Measurements from ENCODE around the gene SLC22A31.
A peak's percentile ranks its signal among the peaks of the same experiment; 100 is the strongest.

Gene SLC22A31

GRCh38 chr16:89174055-89174827, 26.1 kb downstream of the SLC22A31 start:
- peaks cover 25 to 44% (median 40%) of the 10 kb centered on the region in 5 donors for H3K27me3 ChIP-seq (ENCODE audit: control insufficient read depth in 5 of 5, insufficient read depth in 4 of 5, low read length in 5 of 5)
- H3K4me1 ChIP-seq (ENCODE audit: control insufficient read depth in 5 of 5, insufficient read depth in 5 of 5, low read length in 5 of 5) = peaks cover 0 to 14% (median 6%) of the 10 kb centered on the region in 5 donors

GRCh38 chr16:89173174-89173921, 27.0 kb downstream of the SLC22A31 start:
- no peak overlapping the region for H3K27ac ChIP-seq (ENCODE audit: low read depth, low read length)
- H3K4me1 ChIP-seq (ENCODE audit: control insufficient read depth in 5 of 5, insufficient read depth in 5 of 5, low read length in 5 of 5) = peaks cover 0 to 14% (median 6%) of the 10 kb centered on the region in 5 donors
- no peak overlapping the region for H3K4me3 ChIP-seq (ENCODE audit: low read depth in 1 of 5, low read length in 5 of 5)
- peaks cover 23 to 53% (median 44%) of the 10 kb centered on the region in 5 donors for H3K27me3 ChIP-seq (ENCODE audit: control insufficient read depth in 5 of 5, insufficient read depth in 4 of 5, low read length in 5 of 5)
- H3K9ac ChIP-seq (ENCODE audit: low read length in 5 of 5) = no peak overlapping the region
- no peaks in the 10 kb centered on the region for H3K36me3 ChIP-seq (ENCODE audit: control insufficient read depth in 5 of 5, insufficient read depth in 5 of 5, low read length in 5 of 5)
- H3K9me3 ChIP-seq (ENCODE audit: control insufficient read depth in 5 of 5, low read length in 5 of 5) = no peaks in the 10 kb centered on the region

More at GRCh38 chr16:89174055-89174827, 26.1 kb downstream of the SLC22A31 start:
- H3K9me3 ChIP-seq (ENCODE audit: control insufficient read depth in 5 of 5, low read length in 5 of 5) = no peaks in the 10 kb centered on the region
- no peak overlapping the region for H3K27ac ChIP-seq (ENCODE audit: low read depth, low read length)
- no peaks in the 10 kb centered on the region for H3K36me3 ChIP-seq (ENCODE audit: control insufficient read depth in 5 of 5, insufficient read depth in 5 of 5, low read length in 5 of 5)
- H3K9ac ChIP-seq (ENCODE audit: low read length in 5 of 5) = no peak overlapping the region
- H3K4me3 ChIP-seq (ENCODE audit: low read depth in 1 of 5, low read length in 5 of 5) = no peak overlapping the region

GRCh38 chr16:89172528-89173173, 27.7 kb downstream of the SLC22A31 start:
- peaks cover 27 to 52% (median 46%) of the 10 kb centered on the region in 5 donors for H3K27me3 ChIP-seq (ENCODE audit: control insufficient read depth in 5 of 5, insufficient read depth in 4 of 5, low read length in 5 of 5)
- no peak overlapping the region for H3K27ac ChIP-seq (ENCODE audit: low read depth, low read length)
- peaks cover 0 to 14% (median 6%) of the 10 kb centered on the region in 5 donors for H3K4me1 ChIP-seq (ENCODE audit: control insufficient read depth in 5 of 5, insufficient read depth in 5 of 5, low read length in 5 of 5)
- H3K9ac ChIP-seq (ENCODE audit: low read length in 5 of 5) = no peak overlapping the region
- no peaks in the 10 kb centered on the region for H3K9me3 ChIP-seq (ENCODE audit: control insufficient read depth in 5 of 5, low read length in 5 of 5)
- no peak overlapping the region for H3K4me3 ChIP-seq (ENCODE audit: low read depth in 1 of 5, low read length in 5 of 5)
- no peaks in the 10 kb centered on the region for H3K36me3 ChIP-seq (ENCODE audit: control insufficient read depth in 5 of 5, insufficient read depth in 5 of 5, low read length in 5 of 5)

GRCh38 chr16:89172171-89172527, 28.2 kb downstream of the SLC22A31 start:
- H3K9ac ChIP-seq (ENCODE audit: low read length in 5 of 5) = no peak overlapping the region
- peaks cover 0 to 19% (median 10%) of the 10 kb centered on the region in 5 donors for H3K4me1 ChIP-seq (ENCODE audit: control insufficient read depth in 5 of 5, insufficient read depth in 5 of 5, low read length in 5 of 5)
- no peak overlapping the region for H3K4me3 ChIP-seq (ENCODE audit: low read depth in 1 of 5, low read length in 5 of 5)
- H3K9me3 ChIP-seq (ENCODE audit: control insufficient read depth in 5 of 5, low read length in 5 of 5) = no peaks in the 10 kb centered on the region
- peaks cover 27 to 53% (median 45%) of the 10 kb centered on the region in 5 donors for H3K27me3 ChIP-seq (ENCODE audit: control insufficient read depth in 5 of 5, insufficient read depth in 4 of 5, low read length in 5 of 5)
- H3K27ac ChIP-seq (ENCODE audit: low read depth, low read length) = no peak overlapping the region
- no peaks in the 10 kb centered on the region for H3K36me3 ChIP-seq (ENCODE audit: control insufficient read depth in 5 of 5, insufficient read depth in 5 of 5, low read length in 5 of 5)

GRCh38 chr16:89171216-89172170, 28.8 kb downstream of the SLC22A31 start, which contains the start of gene CDH15:
CDH15 (plus strand) TSS chr16:89171748; CDS start chr16:89171832, 84 bp downstream.
- H3K27ac ChIP-seq (ENCODE audit: low read depth, low read length) = no peak within 1 kb of the TSS
- H3K27me3 ChIP-seq (ENCODE audit: control insufficient read depth in 5 of 5, insufficient read depth in 4 of 5, low read length in 5 of 5) = peaks cover 31 to 58% (median 51%) of the 10 kb centered on the region in 5 donors
- peaks cover 0 to 21% (median 11%) of the 10 kb centered on the region in 5 donors for H3K4me1 ChIP-seq (ENCODE audit: control insufficient read depth in 5 of 5, insufficient read depth in 5 of 5, low read length in 5 of 5)
- no peaks in the 10 kb centered on the region for H3K9me3 ChIP-seq (ENCODE audit: control insufficient read depth in 5 of 5, low read length in 5 of 5)
- H3K4me3 ChIP-seq (ENCODE audit: low read depth in 1 of 5, low read length in 5 of 5) = peak within 1 kb of the TSS in 2 of 5 donors; percentile 35 to 36
- H3K9ac ChIP-seq (ENCODE audit: low read length in 5 of 5) = no peak within 1 kb of the TSS
- H3K36me3 ChIP-seq (ENCODE audit: control insufficient read depth in 5 of 5, insufficient read depth in 5 of 5, low read length in 5 of 5) = no peaks in the 10 kb centered on the region

GRCh38 chr16:89170346-89171215, 29.8 kb downstream of the SLC22A31 start:
- Histone ChIP-seq H3K4me3 (ENCODE audit: low read depth in 1 of 5, low read length in 5 of 5) (peak overlapping the region in 2 of 5 donors; percentile 35 to 36), H3K27me3 (ENCODE audit: control insufficient read depth in 5 of 5, insufficient read depth in 4 of 5, low read length in 5 of 5) (peaks cover 31 to 55% (median 49%) of the 10 kb centered on the region in 5 donors), H3K4me1 (ENCODE audit: control insufficient read depth in 5 of 5, insufficient read depth in 5 of 5, low read length in 5 of 5) (peaks cover 0 to 21% (median 11%) of the 10 kb centered on the region in 5 donors), H3K27ac (ENCODE audit: low read depth, low read length) (no peak overlapping the region), H3K36me3 (ENCODE audit: control insufficient read depth in 5 of 5, insufficient read depth in 5 of 5, low read length in 5 of 5) (no peaks in the 10 kb centered on the region), H3K9me3 (ENCODE audit: control insufficient read depth in 5 of 5, low read length in 5 of 5) (no peaks in the 10 kb centered on the region), H3K9ac (ENCODE audit: low read length in 5 of 5) (no peak overlapping the region)

GRCh38 chr16:89169778-89170177, 30.6 kb downstream of the SLC22A31 start:
- H3K4me3 ChIP-seq (ENCODE audit: low read depth in 1 of 5, low read length in 5 of 5) = no peak overlapping the region
- H3K36me3 ChIP-seq (ENCODE audit: control insufficient read depth in 5 of 5, insufficient read depth in 5 of 5, low read length in 5 of 5) = no peaks in the 10 kb centered on the region
- H3K4me1 ChIP-seq (ENCODE audit: control insufficient read depth in 5 of 5, insufficient read depth in 5 of 5, low read length in 5 of 5) = peaks cover 0 to 19% (median 11%) of the 10 kb centered on the region in 5 donors
- H3K9ac ChIP-seq (ENCODE audit: low read length in 5 of 5) = no peak overlapping the region
- H3K9me3 ChIP-seq (ENCODE audit: control insufficient read depth in 5 of 5, low read length in 5 of 5) = no peaks in the 10 kb centered on the region
- no peak overlapping the region for H3K27ac ChIP-seq (ENCODE audit: low read depth, low read length)
- H3K27me3 ChIP-seq (ENCODE audit: control insufficient read depth in 5 of 5, insufficient read depth in 4 of 5, low read length in 5 of 5) = peaks cover 35 to 57% (median 45%) of the 10 kb centered on the region in 5 donors

GRCh38 chr16:89168381-89169189, 31.8 kb downstream of the SLC22A31 start:
- peaks cover 0 to 19% (median 11%) of the 10 kb centered on the region in 5 donors for H3K4me1 ChIP-seq (ENCODE audit: control insufficient read depth in 5 of 5, insufficient read depth in 5 of 5, low read length in 5 of 5)
- no peaks in the 10 kb centered on the region for H3K36me3 ChIP-seq (ENCODE audit: control insufficient read depth in 5 of 5, insufficient read depth in 5 of 5, low read length in 5 of 5)
- H3K9me3 ChIP-seq (ENCODE audit: control insufficient read depth in 5 of 5, low read length in 5 of 5) = no peaks in the 10 kb centered on the region
- peaks cover 35 to 56% (median 45%) of the 10 kb centered on the region in 5 donors for H3K27me3 ChIP-seq (ENCODE audit: control insufficient read depth in 5 of 5, insufficient read depth in 4 of 5, low read length in 5 of 5)
- no peak overlapping the region for H3K4me3 ChIP-seq (ENCODE audit: low read depth in 1 of 5, low read length in 5 of 5)
- no peak overlapping the region for H3K27ac ChIP-seq (ENCODE audit: low read depth, low read length)
- no peak overlapping the region for H3K9ac ChIP-seq (ENCODE audit: low read length in 5 of 5)
